Transverse colon (tissue), 4 donors: ENCODE results near the gene ARSK. TPM values are rescaled to one million over a fixed set of nuclear protein-coding genes. Genes with fewer than 3 reads are reported as not detected.

Experiments
- DNase-seq: peaks from one replicate; pipeline ENCODE4 v3.0.0-alpha.2; 2019
- H3K27ac ChIP-seq, 4 donors: fragments of 200-600 bp; sonication (generic); 2 replicates each; pipeline ENCODE4 v1.5.1; 2016 to 2018; ENCODE audit warnings: inconsistent platforms in 4 of 4
- H3K27me3 ChIP-seq: fragments of 200-600 bp; sonication (generic); 2 replicates; pipeline ENCODE4 v1.5.1; 2017; ENCODE audit warnings: inconsistent platforms
- H3K36me3 ChIP-seq, 4 donors: fragments of 200-600 bp; sonication (generic); 2 replicates each; pipeline ENCODE4 v1.5.1; 2017 to 2019; ENCODE audit warnings: inconsistent platforms in 4 of 4
- H3K4me1 ChIP-seq, 4 donors: fragments of 200-600 bp; sonication (generic); 2 replicates each; pipeline ENCODE4 v1.5.1; 2017 to 2020; ENCODE audit warnings: inconsistent platforms in 4 of 4
- H3K4me3 ChIP-seq, 4 donors: fragments of 200-600 bp; sonication (generic); 1 replicate in 1 of 4; 2 replicates in 3 of 4; pipeline versions ENCODE4 v1.5.1 to v1.6.1; 2017 to 2019; ENCODE audit warnings: inconsistent platforms in 4 of 4
- H3K9me3 ChIP-seq, 2 donors: fragments of 200-600 bp; sonication (generic); 2 replicates each; pipeline ENCODE4 v1.5.1; 2017 to 2019; ENCODE audit warnings: inconsistent platforms in 2 of 2
- EP300 ChIP-seq: sonication (generic); formaldehyde crosslinking; IDR thresholded peaks from one replicate; pipeline ENCODE4 v1.6.1; 2017; ENCODE audit warnings: antibody characterized with exemption, low read depth
- POLR2A ChIP-seq: fragments of 450-650 bp; IDR thresholded peaks from one replicate; pipeline ENCODE4 v1.6.1; 2016; ENCODE audit warnings: antibody characterized with exemption, mild to moderate bottlenecking, moderate library complexity
- POLR2AphosphoS5 ChIP-seq, 3 donors: sonication (generic); formaldehyde crosslinking; IDR thresholded peaks; one replicate each; pipeline ENCODE4 v1.6.1; 2016; ENCODE audit warnings: antibody characterized with exemption in 3 of 3
- WGBS, 2 donors: methylation state at CpG; one replicate each; pipeline ENCODE4 v1.1.5; 2018; ENCODE audit warnings: low coverage in 1 of 2; 5-methylcytosine and 5-hydroxymethylcytosine counted together
- in situ Hi-C, 4 donors: fragments of 200-750 bp; cut with MboI; loops; one replicate each; pipeline versions ENCODE4 v1.15.0 to v1.15.1; 2017; ENCODE audit warnings: low sequenced_read_pairs in 3 of 4, low pct_ligation_motif_present in 1 of 4, low pct_unique_long_range_greater_than_20kb in 1 of 4
- intact Hi-C: fragments of 100-400 bp; cut with DNase I; formaldehyde crosslinking; loops from one replicate; pipeline ENCODE4 v1.15.1; 2023; ENCODE audit warnings: low total_unique reads
- total RNA-seq, 4 donors: library from RNA; depleted of rRNA; stranded (reverse); fragments of >200 nt; gene quantifications; one replicate each; pipeline ENCODE4 v1.1.0, GENCODE V29; 2016
- TF ChIP-seq, protein P1 (sequence below), 5 experiments: fragments of 200-600 bp in 3 of 5; fragments of 450-650 bp in 2 of 5; sonication (generic) in 3 of 5; IDR thresholded peaks; 1 replicate in 2 of 5; 2 replicates in 3 of 5; pipeline ENCODE4 v1.5.1; 2016 to 2017; ENCODE audit warnings: antibody characterized with exemption in 5 of 5, inconsistent platforms in 3 of 5, mild to moderate bottlenecking in 2 of 5, moderate library complexity in 1 of 5

ARSK gene
- total RNA-seq, 4 donors from 2014 or later = 0.40 to 5.6 (median 1.8) TPM

DNA sequence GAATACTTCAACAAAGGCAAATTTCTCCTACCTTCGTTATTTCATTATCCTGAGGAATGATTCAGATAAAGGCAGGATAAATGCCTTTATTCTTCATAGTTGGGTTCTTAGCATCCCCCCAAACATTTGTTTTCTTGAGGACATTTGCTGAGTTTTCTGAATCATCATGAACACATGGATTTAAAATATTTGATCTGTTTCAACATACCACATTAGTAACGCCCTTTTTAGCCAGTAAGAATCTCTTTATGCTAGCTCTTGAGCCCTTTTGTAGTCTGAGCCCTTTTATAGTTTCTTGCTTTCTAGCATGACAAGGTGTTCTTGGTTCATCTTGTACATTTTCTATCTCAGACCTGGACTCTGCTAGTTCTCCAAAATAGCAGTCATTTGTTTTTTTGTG, 28.0 kb upstream of the ARSK start:
- in situ Hi-C loops (no loop called here), intact Hi-C loops (no loop called here)
- Histone ChIP-seq H3K36me3 (peaks cover 0 to 68% (median 20%) of the 10 kb centered on the region in 4 donors), H3K27me3 (no peaks in the 10 kb centered on the region), H3K9me3 (no peaks in the 10 kb centered on the region), H3K4me3 (no peak overlapping the region), H3K27ac (no peak overlapping the region), H3K4me1 (peaks cover 0 to 10% (median 3%) of the 10 kb centered on the region in 4 donors)
- DNase-seq = no peak
- TF ChIP-seq EP300 (no peak), POLR2A (no peak), POLR2AphosphoS5 (IDR thresholded peaks at IDR 0.05) (no peak)
- TF ChIP-seq, protein P1, sequence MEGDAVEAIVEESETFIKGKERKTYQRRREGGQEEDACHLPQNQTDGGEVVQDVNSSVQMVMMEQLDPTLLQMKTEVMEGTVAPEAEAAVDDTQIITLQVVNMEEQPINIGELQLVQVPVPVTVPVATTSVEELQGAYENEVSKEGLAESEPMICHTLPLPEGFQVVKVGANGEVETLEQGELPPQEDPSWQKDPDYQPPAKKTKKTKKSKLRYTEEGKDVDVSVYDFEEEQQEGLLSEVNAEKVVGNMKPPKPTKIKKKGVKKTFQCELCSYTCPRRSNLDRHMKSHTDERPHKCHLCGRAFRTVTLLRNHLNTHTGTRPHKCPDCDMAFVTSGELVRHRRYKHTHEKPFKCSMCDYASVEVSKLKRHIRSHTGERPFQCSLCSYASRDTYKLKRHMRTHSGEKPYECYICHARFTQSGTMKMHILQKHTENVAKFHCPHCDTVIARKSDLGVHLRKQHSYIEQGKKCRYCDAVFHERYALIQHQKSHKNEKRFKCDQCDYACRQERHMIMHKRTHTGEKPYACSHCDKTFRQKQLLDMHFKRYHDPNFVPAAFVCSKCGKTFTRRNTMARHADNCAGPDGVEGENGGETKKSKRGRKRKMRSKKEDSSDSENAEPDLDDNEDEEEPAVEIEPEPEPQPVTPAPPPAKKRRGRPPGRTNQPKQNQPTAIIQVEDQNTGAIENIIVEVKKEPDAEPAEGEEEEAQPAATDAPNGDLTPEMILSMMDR (IDR thresholded peaks at IDR 0.05) = no peak
- WGBS, 2 donors = 94 to 95% methylated on average over 2 of the region's 2 CpGs

- no peak overlapping the region for H3K4me3 ChIP-seq
- no peak for DNase-seq
- TF ChIP-seq, protein P1 (IDR thresholded peaks at IDR 0.05) = no peak
- TF ChIP-seq POLR2A (no peak), POLR2AphosphoS5 (IDR thresholded peaks at IDR 0.05) (no peak), EP300 (no peak)
- in situ Hi-C loops = no loop called here
- peaks cover 0 to 60% (median 20%) of the 10 kb centered on the region in 4 donors for H3K36me3 ChIP-seq
- H3K9me3 ChIP-seq = no peaks in the 10 kb centered on the region
- peaks cover 0 to 10% (median 3%) of the 10 kb centered on the region in 4 donors for H3K4me1 ChIP-seq
- H3K27me3 ChIP-seq = no peaks in the 10 kb centered on the region
- intact Hi-C loops = no loop called here
- no peak overlapping the region for H3K27ac ChIP-seq
Measured at GRCh38 chr5:95528565-95528964, 26.3 kb upstream of the ARSK start.

DNA sequence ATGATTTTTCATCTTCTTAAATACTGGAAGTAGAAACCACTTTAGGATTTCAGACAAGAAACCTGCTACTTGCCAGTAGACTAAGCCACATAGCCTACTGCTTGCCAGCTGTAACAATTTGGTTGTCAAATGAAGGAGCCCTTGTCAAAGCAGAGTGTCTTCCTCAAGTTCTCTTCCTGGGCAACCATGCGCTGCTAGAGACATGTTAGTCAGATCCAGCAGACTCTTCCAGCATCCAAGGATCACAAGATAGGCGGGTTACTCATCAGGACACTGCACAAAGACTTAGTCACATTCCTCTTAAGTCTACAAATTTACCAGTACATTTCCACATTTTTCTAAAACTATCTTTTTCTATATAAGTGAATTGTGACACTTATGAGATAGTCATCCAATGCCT, 24.5 kb upstream of the ARSK start:
- Histone ChIP-seq H3K27me3 (no peaks in the 10 kb centered on the region), H3K4me3 (no peak overlapping the region), H3K27ac (no peak overlapping the region), H3K36me3 (peaks cover 0 to 58% (median 15%) of the 10 kb centered on the region in 4 donors), H3K9me3 (no peaks in the 10 kb centered on the region), H3K4me1 (no peaks in the 10 kb centered on the region)
- no peak for DNase-seq
- intact Hi-C loops = no loop called here
- TF ChIP-seq POLR2A (no peak), EP300 (no peak), POLR2AphosphoS5 (IDR thresholded peaks at IDR 0.05) (no peak)
- TF ChIP-seq, protein P1 (IDR thresholded peaks at IDR 0.05) = no peak
- WGBS, 2 donors = 100% methylated on average over 2 of the region's 2 CpGs; no CpG with 5 or more reads in 1 of the 2 donors
- in situ Hi-C loops = no loop called here

DNA sequence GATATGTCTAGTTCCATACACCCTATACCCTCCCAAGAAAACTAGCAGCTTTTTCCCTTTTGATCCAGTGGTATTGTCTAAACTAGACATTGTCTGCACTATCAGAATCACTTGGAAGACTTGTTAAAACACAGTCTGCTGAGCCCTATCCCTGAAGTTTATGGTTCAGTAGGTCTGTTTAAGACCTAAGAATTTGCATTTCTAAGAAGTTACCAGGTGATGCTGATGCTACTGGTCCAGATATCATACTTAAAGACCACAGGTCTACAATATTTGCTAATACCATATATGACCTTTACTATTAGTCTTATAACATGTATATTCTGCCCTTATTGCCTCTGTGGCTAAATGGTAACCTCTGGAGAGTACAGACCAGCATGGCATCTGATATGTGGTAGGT, 23.4 kb upstream of the ARSK start:
- Histone ChIP-seq H3K9me3 (no peaks in the 10 kb centered on the region), H3K4me1 (no peaks in the 10 kb centered on the region), H3K4me3 (no peak overlapping the region), H3K27ac (no peak overlapping the region), H3K27me3 (no peaks in the 10 kb centered on the region), H3K36me3 (peaks cover 0 to 64% (median 15%) of the 10 kb centered on the region in 4 donors)
- in situ Hi-C loops = no loop called here
- intact Hi-C loops = no loop called here
- no peak for DNase-seq
- TF ChIP-seq POLR2AphosphoS5 (IDR thresholded peaks at IDR 0.05) (no peak), EP300 (no peak), POLR2A (no peak)
- TF ChIP-seq, protein P1 (IDR thresholded peaks at IDR 0.05) = no peak
